ENCODE results near the gene HOXD12.
A peak's percentile ranks its signal among the peaks of the same experiment; 100 is the strongest.

HOXD12 gene

DNA sequence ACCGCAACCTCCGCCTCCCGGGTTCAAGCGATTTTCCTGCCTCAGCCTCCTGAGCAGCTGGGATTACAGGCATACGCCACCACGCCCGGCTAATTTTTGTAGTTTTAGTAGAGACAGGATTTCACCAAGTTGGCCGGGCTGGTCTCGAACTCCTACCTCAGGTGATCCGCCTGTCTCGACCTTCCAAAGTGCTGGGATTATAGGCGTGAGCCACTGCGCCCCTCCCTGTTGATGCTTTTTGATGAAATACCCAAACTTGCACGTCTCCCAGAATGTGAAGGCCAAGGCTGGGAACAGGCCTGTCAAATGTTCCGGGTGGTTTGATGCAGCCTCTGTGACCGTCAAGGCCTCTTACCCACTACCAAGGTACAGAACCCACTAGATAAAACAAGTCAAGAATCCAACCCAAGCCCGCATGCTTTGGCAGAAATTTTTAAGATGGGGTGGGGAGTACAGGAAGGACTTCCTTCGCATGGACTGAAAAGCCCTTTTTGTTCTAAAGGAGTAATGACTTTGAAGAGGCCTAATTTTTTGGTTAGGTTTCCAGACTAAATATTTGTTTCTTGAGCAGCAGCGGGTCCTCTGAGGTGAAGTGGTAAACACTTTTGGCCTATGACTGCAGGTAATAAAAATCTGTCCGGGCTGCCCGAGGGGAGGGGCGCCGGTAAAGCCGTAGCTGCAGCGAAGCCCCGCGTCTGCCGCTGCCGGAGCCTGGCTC lies 12.1 kb upstream of the HOXD12 start:
- Mint-ChIP-seq H3K27ac (no peak overlapping the region), H3K27me3 (peaks cover 100% of the 10 kb centered on the region), H3K4me1 (peaks cover 30% of the 10 kb centered on the region), H3K9me3 (peaks cover 8 to 24% of the 10 kb centered on the region in 2 donors), H3K4me3 (peak overlapping the region in 1 of 2 donors; percentile 68)
- DNase-seq (no peak), ATAC-seq (no peak)

DNA sequence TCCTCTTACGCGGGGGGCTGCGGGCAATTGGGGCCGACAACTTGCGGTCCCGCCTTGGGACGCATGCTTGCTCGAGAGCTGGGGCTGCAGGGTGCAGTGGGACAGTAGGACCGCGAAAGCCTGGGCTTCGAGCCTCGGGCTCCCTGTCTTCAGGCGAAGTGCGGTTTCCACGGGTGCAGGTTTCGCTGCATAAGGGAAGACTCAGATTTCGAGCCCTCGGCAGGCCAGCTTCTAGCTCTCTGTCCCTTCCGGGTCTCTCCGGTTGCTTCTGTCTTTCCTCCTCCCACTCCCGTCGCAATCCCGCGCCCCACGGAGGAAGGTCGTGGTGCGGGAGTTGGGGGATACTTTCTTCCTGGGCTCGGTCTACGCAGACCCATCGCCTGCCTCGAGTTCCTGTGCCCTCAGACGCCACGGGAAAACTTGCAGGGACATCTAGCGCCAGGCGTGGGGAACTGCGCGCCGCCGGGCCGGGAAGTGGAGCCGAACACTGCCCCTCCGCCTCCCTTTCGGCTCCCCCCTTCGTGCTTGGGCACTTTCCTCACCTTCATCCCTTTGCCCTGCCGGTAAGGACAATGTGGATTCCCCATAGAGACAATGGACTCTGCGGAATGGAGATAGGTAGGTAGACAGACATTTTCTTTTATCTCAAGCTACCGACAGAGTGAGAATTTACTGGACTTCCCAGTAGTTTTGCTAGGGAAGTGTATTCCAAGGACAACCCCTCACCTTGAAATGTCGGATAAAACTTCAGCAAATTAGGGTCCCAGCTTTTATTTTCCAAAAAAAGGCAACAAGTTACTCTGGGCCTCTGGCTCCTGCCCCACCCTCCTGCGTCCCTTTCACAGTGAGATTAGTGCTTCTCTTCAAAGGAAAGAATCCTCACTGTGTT lies 11.3 kb upstream of the HOXD12 start:
- no peak for ATAC-seq
- no peak overlapping the region for H3K27ac Mint-ChIP-seq
- peaks cover 99% of the 10 kb centered on the region for H3K27me3 Mint-ChIP-seq
- H3K4me3 Mint-ChIP-seq: peak overlapping the region; percentile 68
- no peak for DNase-seq
- H3K4me1 Mint-ChIP-seq: peaks cover 26% of the 10 kb centered on the region
- H3K9me3 Mint-ChIP-seq: peaks cover 8 to 18% of the 10 kb centered on the region in 2 donors

DNA sequence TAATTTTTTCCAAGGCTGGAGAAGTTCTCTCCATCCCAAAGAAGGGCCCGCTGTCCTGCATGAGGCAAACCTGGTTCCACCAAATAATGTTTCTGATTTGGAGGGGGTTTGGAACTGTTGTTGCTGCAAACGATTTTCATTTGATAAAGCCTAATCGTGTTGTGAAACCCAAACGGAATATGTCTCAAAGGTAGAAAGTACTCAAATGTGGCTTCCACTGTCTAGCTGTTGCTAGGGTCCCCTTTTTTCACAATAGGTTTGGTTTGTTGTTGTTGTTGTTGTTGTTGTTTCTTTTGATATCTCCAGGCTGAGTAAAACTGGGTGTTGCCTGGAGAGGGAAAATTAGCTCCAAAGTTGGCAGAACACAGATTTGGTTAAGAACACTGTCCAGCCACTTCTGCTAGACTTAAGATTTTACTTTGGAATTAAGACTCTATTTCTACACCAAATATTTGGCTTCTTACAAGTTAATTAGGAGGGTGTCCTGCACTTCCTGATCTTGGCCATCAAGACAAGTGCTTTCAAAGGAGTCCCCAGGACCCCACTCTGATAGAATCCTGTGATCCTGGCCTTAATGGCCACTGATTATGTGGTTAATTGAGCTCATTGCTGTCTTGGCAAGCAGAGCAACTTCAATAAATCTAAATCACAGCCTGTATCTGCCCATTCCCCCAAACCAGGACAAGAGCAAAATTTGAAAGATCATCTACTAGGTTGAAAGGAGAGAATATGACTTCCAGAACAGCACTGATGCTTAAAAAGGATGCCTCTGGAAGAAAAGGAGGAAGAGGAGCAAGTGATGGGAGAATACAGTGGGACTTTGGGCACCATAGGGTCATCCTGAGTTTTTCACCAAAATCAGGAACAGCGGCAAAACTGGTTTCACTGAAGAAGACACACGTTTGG lies 10.4 kb upstream of the HOXD12 start:
- Mint-ChIP-seq H3K4me1 (peaks cover 33% of the 10 kb centered on the region), H3K27ac (no peak overlapping the region), H3K4me3 (no peak overlapping the region), H3K27me3 (peaks cover 99% of the 10 kb centered on the region), H3K9me3 (peaks cover 0 to 12% of the 10 kb centered on the region in 2 donors)
- no peak for ATAC-seq
- DNase-seq: no peak

DNA sequence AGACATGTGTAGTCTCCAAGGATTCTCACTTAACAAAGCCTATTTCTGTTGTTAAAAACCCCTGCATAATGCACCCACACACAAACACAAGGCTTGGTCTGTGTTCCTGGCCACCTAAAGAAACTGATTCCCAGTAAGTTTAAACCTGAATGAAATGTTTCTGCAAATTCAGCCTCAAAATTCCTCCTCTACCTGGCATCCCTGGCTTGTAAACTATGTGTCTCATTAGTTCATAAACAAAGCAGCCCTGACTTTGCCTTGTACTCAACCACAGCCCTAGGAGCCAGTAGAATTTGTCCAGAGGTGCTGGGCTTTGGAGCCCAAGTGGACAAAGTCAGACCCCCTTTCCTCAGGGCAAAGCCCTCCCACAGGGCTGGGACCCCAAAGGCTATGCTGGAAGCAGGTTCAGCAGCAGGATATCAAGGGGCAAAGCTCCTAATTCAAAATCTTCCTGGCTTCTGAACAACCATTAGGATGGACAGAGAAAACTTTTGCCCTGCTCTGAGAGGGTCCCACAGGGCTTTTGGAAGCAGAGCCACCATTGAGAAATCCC lies 9.7 kb upstream of the HOXD12 start:
- no peak for ATAC-seq
- no peak overlapping the region for H3K4me3 Mint-ChIP-seq
- peaks cover 99% of the 10 kb centered on the region for H3K27me3 Mint-ChIP-seq
- no peak for DNase-seq
- peaks cover 30% of the 10 kb centered on the region for H3K4me1 Mint-ChIP-seq
- peaks cover 0 to 9% of the 10 kb centered on the region in 2 donors for H3K9me3 Mint-ChIP-seq
- peak overlapping the region in 1 of 2 donors; percentile 8 for H3K27ac Mint-ChIP-seq

DNA sequence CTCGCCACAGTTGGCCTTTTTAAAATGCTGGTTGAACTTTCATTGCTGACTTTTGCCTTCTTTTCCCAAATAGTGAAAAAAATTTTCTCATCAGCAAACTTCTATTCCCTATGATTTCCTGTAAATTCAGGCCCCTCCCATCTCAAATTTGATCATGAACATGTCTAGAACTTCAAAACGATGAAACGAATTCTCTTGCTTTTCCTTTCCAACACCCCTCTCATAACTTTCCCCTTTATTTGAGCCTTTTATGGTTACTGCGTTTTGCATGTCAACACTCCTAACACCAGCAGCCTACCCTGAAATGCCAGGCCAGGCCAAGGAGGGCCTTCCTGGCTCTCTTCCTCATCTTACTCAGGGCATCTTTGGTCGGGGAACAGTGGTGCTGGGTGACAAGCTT lies 8.7 kb upstream of the HOXD12 start:
- Mint-ChIP-seq H3K4me3 (no peak overlapping the region), H3K27ac (no peak overlapping the region), H3K9me3 (peaks cover 0 to 9% of the 10 kb centered on the region in 2 donors), H3K27me3 (peaks cover 99% of the 10 kb centered on the region), H3K4me1 (peaks cover 26% of the 10 kb centered on the region)
- ATAC-seq (no peak), DNase-seq (no peak)

DNA sequence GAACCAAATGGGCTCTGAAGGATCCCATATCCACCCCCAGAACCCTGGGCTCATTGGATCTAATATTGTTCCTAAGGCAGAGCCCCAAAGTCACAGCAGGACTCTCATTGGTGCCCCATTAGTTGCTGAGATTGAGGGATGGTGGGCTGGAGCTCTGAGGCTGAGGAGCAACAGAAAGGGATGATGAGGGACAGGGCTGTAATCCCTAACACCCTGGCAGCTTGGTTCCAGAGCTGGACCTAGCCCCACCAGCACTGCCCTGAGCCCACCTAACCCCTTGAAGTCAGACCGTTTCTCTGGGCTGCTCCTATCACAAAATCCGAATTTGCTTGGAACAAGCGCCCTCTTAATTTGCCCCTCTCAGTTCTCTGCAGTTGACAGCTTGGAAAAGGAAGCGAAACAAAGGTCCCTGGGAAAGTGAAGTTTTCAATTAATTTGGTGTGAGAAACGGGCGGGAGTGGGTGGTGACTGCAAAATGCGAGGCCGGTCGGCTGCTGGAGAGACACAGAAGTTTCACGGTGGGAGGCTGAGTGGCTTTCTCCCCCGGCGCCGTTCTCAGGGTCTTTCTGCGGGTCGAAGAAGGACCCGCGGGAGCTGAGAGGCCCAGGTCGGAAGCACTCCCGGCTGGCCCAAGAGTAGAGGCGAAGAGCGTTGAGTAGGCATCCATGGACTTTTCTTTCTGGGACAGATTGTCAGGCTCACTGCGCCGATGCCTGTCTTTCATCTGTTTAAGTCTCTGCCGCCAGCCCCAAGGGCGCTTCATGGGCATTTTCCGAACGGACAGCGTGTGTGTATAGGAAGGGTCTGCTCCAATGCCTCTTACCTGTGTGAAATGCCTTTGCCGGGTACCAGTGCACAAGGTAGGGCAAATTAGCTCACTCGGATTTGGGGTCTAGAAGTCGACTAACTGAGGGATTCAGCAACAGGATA lies 8.0 kb upstream of the HOXD12 start:
- H3K4me1 Mint-ChIP-seq: peaks cover 29% of the 10 kb centered on the region
- DNase-seq (no peak), ATAC-seq (no peak)
- H3K9me3 Mint-ChIP-seq: peaks cover 0 to 9% of the 10 kb centered on the region in 2 donors
- peak overlapping the region; percentile 52 to 68 for H3K4me3 Mint-ChIP-seq
- H3K27ac Mint-ChIP-seq: peak overlapping the region in 1 of 2 donors; percentile 75
- peaks cover 99% of the 10 kb centered on the region for H3K27me3 Mint-ChIP-seq

DNA sequence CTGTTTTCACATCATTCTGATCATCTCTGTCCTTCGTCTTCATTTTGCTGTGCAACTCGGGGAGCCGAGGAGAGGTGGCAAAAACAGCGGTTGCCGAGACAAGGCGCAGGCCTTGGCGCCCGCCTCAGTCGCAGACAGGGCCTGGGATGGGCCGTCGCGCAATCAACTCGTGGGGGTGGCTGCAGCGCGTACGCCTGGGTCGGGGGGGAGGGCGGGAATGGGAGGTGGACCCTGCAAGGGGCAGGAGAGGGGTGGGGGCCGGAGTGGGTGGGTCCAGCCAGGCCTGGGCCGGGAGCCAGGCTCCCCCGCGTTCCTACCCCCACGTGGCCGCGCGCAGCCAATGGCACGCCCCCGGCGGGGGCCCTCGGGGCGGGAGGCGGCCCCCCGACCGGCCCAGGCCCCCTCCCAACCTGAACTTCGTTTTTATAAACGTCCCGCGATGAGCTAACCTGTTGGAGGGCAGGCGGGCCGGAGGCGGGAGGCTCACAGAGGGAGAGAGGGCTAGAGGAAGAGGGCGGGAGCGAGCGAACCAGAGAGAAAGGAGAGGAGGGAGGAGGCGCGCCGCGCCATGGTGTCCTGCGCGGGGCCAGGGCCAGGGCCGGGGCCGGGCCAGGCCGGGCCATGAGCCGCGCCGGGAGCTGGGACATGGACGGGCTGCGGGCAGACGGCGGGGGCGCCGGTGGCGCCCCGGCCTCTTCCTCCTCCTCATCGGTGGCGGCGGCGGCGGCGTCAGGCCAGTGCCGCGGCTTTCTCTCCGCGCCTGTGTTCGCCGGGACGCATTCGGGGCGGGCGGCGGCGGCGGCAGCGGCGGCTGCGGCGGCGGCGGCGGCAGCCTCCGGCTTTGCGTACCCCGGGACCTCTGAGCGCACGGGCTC lies 7.1 kb upstream of the HOXD12 start, which contains the start of gene HOXD13:
Gene HOXD13 (plus strand): TSS at position 452 of the 875 bp plus-strand sequence. CDS start 170 bp downstream, at position 622.
- Mint-ChIP-seq H3K27ac (peak within 1 kb of the TSS in 1 of 2 donors; percentile 75), H3K4me1 (peaks cover 38% of the 10 kb centered on the region)

DNA sequence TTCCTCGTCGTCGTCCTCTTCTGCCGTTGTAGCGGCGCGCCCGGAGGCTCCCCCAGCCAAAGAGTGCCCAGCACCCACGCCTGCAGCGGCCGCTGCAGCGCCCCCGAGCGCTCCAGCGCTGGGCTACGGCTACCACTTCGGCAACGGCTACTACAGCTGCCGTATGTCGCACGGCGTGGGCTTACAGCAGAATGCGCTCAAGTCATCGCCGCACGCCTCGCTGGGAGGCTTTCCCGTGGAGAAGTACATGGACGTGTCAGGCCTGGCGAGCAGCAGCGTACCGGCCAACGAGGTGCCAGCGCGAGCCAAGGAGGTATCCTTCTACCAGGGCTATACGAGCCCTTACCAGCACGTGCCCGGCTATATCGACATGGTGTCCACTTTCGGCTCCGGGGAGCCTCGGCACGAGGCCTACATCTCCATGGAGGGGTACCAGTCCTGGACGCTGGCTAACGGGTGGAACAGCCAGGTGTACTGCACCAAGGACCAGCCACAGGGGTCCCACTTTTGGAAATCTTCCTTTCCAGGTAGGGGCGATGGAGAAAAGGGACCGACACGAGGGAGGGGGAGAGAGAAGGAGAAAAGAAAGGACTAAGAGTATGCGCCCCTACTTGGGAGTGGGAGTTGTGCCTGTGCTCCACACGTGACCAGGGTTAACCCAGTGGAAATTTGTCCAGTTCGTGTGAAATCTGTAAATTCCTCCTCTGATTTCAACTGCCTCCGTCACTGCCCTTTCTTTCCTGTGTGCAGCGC lies 6.3 kb upstream of the HOXD12 start:
- H3K4me3 Mint-ChIP-seq: peak overlapping the region; percentile 26 to 77
- DNase-seq: no peak
- no peak for ATAC-seq
- H3K27me3 Mint-ChIP-seq: peaks cover 99% of the 10 kb centered on the region
- H3K9me3 Mint-ChIP-seq: no peaks in the 10 kb centered on the region
- no peak overlapping the region for H3K27ac Mint-ChIP-seq
- peaks cover 41% of the 10 kb centered on the region for H3K4me1 Mint-ChIP-seq

More for the DNA sequence above, 7.1 kb upstream of the HOXD12 start, which contains the start of gene HOXD13:
- no peak for ATAC-seq
- DNase-seq: no peak
- peaks cover 99% of the 10 kb centered on the region for H3K27me3 Mint-ChIP-seq
- H3K4me3 Mint-ChIP-seq: peak within 1 kb of the TSS; percentile 52 to 77
- H3K9me3 Mint-ChIP-seq: no peaks in the 10 kb centered on the region

DNA sequence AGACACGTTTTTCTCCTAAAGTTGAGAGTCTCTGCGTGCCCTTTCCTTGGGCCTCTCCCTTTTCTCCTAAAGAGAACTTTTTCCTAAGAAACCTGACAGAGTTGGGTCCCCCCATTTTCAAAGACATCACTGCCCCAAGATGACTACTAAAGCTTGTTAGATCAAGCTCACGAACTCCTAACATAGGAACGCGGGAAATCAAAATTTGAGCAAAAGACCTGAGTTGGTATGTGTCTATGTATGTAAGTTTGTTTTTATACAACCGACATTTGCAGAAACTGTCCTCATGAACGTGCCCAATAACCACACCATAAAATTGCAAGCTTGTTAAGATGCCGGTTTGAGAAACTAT lies 5.7 kb upstream of the HOXD12 start:
- Mint-ChIP-seq H3K27ac (no peak overlapping the region), H3K4me3 (peak overlapping the region in 1 of 2 donors; percentile 47), H3K9me3 (no peaks in the 10 kb centered on the region), H3K4me1 (peaks cover 43% of the 10 kb centered on the region), H3K27me3 (peaks cover 99% of the 10 kb centered on the region)
- DNase-seq (no peak), ATAC-seq (no peak)

DNA sequence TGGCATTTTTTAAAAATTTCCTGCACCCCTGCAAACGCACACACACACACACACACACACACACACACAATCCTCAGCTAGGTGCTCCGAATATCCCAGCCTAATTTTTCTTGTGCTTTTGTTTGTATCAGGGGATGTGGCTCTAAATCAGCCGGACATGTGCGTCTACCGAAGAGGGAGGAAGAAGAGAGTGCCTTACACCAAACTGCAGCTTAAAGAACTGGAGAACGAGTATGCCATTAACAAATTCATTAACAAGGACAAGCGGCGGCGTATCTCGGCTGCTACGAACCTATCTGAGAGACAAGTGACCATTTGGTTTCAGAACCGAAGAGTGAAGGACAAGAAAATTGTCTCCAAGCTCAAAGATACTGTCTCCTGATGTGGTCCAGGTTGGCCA lies 5.2 kb upstream of the HOXD12 start:
- H3K4me1 Mint-ChIP-seq: peaks cover 45% of the 10 kb centered on the region
- H3K27me3 Mint-ChIP-seq: peaks cover 99% of the 10 kb centered on the region
- H3K27ac Mint-ChIP-seq: no peak overlapping the region
- DNase-seq (no peak), ATAC-seq (no peak)
- H3K4me3 Mint-ChIP-seq: no peak overlapping the region
- H3K9me3 Mint-ChIP-seq: no peaks in the 10 kb centered on the region

DNA sequence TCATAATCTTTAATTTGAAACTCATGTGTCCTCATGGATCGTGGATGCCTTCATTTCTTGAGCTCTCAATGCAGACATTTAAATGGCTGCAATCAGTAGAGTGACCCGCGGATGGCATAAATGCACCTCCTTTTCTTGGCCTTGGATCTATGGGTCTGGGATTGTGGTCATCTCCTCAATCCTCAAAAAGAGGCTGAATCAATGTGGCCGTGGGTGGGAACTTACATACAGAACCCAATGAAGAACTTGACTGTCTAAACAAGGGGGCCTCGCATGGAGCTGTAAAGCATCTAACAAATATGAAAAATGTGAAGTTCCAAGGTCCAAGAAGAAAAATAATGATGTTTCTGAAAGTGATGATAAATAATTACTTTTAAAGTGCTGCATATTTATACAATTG lies 4.2 kb upstream of the HOXD12 start:
- H3K4me1 Mint-ChIP-seq: peaks cover 50% of the 10 kb centered on the region
- peaks cover 99% of the 10 kb centered on the region for H3K27me3 Mint-ChIP-seq
- H3K4me3 Mint-ChIP-seq: no peak overlapping the region
- ATAC-seq: no peak
- no peak for DNase-seq
- no peaks in the 10 kb centered on the region for H3K9me3 Mint-ChIP-seq
- no peak overlapping the region for H3K27ac Mint-ChIP-seq

DNA sequence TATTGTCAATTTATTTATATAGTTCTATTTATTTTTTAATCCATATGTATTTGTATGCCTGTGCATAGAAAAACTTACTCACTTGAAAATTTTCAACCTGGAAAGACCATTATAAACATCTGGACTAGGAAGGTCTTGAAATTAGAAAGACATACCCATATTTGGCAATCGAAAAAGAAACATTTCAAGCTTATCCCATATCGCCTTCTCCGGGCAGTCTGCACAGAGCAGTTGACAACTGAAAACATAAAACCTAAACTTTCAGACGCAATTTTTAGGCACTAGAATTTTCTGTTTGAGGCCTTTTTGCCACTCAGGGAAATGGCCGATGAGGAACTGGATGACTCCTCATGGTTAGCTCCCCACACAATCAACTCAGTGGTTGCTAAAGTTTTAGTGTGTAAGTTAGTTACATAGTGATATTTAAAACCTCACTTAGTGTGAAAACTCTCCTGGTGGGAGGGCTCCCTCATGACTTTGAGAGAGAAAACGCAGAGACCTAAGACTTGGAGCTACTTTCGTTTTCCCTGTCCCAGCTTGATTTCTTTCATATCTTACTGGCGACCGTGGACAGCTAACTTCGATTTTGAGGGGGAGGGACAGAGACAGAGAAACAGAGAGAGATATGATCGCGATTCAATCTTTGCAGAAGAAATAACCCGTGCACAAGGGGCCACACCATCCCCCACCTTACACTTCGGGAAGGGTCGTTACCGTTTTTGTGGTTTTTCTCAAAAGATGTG lies 3.2 kb upstream of the HOXD12 start:
- DNase-seq (no peak), ATAC-seq (no peak)
- peaks cover 99% of the 10 kb centered on the region for H3K27me3 Mint-ChIP-seq
- peaks cover 50% of the 10 kb centered on the region for H3K4me1 Mint-ChIP-seq
- no peaks in the 10 kb centered on the region for H3K9me3 Mint-ChIP-seq
- H3K4me3 Mint-ChIP-seq: peak overlapping the region; percentile 70 to 80
- no peak overlapping the region for H3K27ac Mint-ChIP-seq
